Sigmoid colon (tissue), 7 donors: Measurements from ENCODE around the gene HERPUD1. TPM values are rescaled to one million over a fixed set of nuclear protein-coding genes. Genes with fewer than 3 reads are reported as not detected.

ENCODE experiments used
- DNase-seq: peaks from one replicate; pipeline ENCODE4 v3.0.0-alpha.2; 2019
- H3K27ac ChIP-seq, 4 donors: fragments of 200-600 bp; sonication (generic); one replicate each; pipeline ENCODE4 v1.5.1; 2016 to 2019; ENCODE audit warnings: mild to moderate bottlenecking in 1 of 4
- H3K27me3 ChIP-seq, 3 donors: fragments of 200-600 bp; sonication (generic); one replicate each; pipeline ENCODE4 v1.5.1; 2019; ENCODE audit warnings: mild to moderate bottlenecking in 1 of 3
- H3K36me3 ChIP-seq, 4 donors: fragments of 200-600 bp; sonication (generic); one replicate each; pipeline ENCODE4 v1.5.1; 2016 to 2019
- H3K4me1 ChIP-seq, 4 donors: fragments of 200-600 bp; sonication (generic); one replicate each; pipeline ENCODE4 v1.5.1; 2017 to 2019
- H3K4me3 ChIP-seq, 4 donors: fragments of 200-600 bp; sonication (generic); one replicate each; pipeline ENCODE4 v1.5.1; 2017 to 2019; ENCODE audit warnings: mild to moderate bottlenecking in 2 of 4, moderate library complexity in 1 of 4
- H3K9me3 ChIP-seq, 4 donors: fragments of 200-600 bp in 3 of 4; sonication (generic) in 3 of 4; one replicate each; pipeline versions ENCODE4 v1.5.1 to v1.6.1; 2013 to 2019
- EP300 ChIP-seq, 4 donors: sonication (generic); formaldehyde crosslinking; IDR thresholded peaks; one replicate each; pipeline ENCODE4 v1.6.1; 2017; ENCODE audit warnings: antibody characterized with exemption in 4 of 4
- POLR2A ChIP-seq, 2 donors: fragments of 450-650 bp; IDR thresholded peaks; one replicate each; pipeline ENCODE4 v1.6.1; 2016; ENCODE audit warnings: antibody characterized with exemption in 2 of 2, mild to moderate bottlenecking in 2 of 2, moderate library complexity in 2 of 2
- POLR2AphosphoS5 ChIP-seq, 4 donors: sonication (generic); formaldehyde crosslinking; IDR thresholded peaks; one replicate each; pipeline ENCODE4 v1.6.1; 2017; ENCODE audit warnings: antibody characterized with exemption in 4 of 4
- WGBS, 2 donors: extraction: QIAGEN DNeasy Blood & Tissue Kit; methylation state at CpG; one replicate each; pipeline ENCODE4 v1.1.7; 2013; 5-methylcytosine and 5-hydroxymethylcytosine counted together
- intact Hi-C: fragments of 100-400 bp; cut with DNase I; formaldehyde crosslinking; loops from one replicate; pipeline ENCODE4 v1.15.1; 2023
- polyA plus RNA-seq, 3 donors: library from polyadenylated mRNA; stranded (reverse); fragments of 200-250 nt; gene quantifications; one replicate each; pipeline ENCODE4 v1.2.3, GENCODE V29; 2013
- total RNA-seq, 4 donors: library from RNA; depleted of rRNA; stranded (reverse); fragments of >200 nt; gene quantifications; one replicate each; pipeline ENCODE4 v1.1.0, GENCODE V29; 2016
- TF ChIP-seq, protein P1 (sequence below), 4 experiments: fragments of 450-650 bp in 3 of 4; fragments of 200-600 bp in 1 of 4; IDR thresholded peaks; one replicate each; pipeline ENCODE4 v1.5.1; 2016 to 2019; ENCODE audit warnings: antibody characterized with exemption in 4 of 4, mild to moderate bottlenecking in 3 of 4, moderate library complexity in 2 of 4
- donor health status: healthy with polysubstance abuse.
- donor health status: Bipolar disorder and iron deficiency.
- donor health status: healthy.

HERPUD1 gene
- total and polyA plus RNA-seq, 7 donors = 54.1 to 119 (median 64.8) TPM

DNA sequence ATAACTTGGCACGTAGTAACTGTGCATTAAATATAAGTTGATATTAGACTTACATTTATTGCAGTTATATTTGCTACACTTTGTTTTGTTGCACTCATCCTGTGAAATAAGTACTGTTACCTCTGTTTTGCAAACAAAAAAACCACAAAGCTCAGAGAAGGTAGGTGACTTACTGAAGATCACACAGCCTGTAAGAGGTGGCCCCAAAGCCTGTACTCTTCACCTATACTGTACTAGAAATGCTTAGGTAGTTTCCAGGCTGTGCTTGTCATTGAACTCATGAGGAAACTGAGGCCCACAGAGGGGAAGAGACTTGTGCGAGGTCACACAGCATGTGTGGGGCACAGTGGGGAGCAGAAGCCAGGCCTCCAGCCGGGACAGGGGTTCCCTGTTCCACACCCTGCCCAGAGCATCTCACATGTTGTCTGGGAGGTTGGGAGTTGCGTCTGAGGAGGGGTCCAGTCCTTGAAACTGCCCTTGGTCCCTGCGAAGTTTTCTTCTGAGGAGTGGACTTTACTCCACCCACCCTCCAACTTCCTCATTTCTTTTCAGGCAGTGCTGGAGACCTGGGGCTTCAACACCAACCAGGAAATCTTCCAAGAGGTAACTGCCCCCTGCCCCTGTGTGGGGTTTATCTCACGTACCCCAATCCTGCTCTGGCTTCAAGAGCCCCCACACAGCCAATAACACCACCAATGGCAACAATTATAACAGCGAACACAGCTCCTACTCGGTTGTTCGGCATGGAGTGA lies 42.8 kb downstream of the HERPUD1 start:
- Histone ChIP-seq H3K27me3 (peaks cover 0 to 6% (median 0%) of the 10 kb centered on the region in 3 donors), H3K4me1 (no peaks in the 10 kb centered on the region), H3K4me3 (no peak overlapping the region), H3K9me3 (no peaks in the 10 kb centered on the region), H3K27ac (no peak overlapping the region), H3K36me3 (no peaks in the 10 kb centered on the region)
- TF ChIP-seq EP300 (IDR thresholded peaks at IDR 0.05) (no peak), POLR2A (IDR thresholded peaks at IDR 0.05) (no peak), POLR2AphosphoS5 (IDR thresholded peaks at IDR 0.05) (no peak)
- TF ChIP-seq, protein P1, sequence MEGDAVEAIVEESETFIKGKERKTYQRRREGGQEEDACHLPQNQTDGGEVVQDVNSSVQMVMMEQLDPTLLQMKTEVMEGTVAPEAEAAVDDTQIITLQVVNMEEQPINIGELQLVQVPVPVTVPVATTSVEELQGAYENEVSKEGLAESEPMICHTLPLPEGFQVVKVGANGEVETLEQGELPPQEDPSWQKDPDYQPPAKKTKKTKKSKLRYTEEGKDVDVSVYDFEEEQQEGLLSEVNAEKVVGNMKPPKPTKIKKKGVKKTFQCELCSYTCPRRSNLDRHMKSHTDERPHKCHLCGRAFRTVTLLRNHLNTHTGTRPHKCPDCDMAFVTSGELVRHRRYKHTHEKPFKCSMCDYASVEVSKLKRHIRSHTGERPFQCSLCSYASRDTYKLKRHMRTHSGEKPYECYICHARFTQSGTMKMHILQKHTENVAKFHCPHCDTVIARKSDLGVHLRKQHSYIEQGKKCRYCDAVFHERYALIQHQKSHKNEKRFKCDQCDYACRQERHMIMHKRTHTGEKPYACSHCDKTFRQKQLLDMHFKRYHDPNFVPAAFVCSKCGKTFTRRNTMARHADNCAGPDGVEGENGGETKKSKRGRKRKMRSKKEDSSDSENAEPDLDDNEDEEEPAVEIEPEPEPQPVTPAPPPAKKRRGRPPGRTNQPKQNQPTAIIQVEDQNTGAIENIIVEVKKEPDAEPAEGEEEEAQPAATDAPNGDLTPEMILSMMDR (IDR thresholded peaks at IDR 0.05) = no peak
- no peak for DNase-seq
- WGBS, 2 donors = 72 to 76% methylated on average over 9 of the region's 9 CpGs
- intact Hi-C loops = no loop called here

DNA sequence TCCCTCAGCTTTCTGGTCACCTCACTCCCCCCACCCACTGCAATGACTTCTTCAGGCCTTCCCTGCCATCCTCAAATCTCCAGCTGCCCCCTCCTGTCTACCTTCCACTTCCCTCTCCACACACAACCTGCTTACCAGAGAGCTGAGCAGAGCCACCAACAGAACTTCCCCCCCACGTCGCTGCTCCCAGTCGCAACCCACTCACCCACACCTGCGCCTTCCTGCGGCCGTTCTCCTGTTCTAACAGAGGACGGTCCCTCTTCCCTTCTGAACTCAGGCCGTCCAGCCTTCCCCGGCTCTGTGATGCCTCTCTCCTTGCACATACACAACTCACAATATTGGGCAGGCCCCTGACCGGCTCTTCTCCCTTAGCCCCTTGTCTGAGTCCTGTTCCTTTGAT lies 43.8 kb downstream of the HERPUD1 start:
- Histone ChIP-seq H3K27me3 (peaks cover 0 to 6% (median 0%) of the 10 kb centered on the region in 3 donors), H3K36me3 (no peaks in the 10 kb centered on the region), H3K9me3 (no peaks in the 10 kb centered on the region), H3K4me1 (no peaks in the 10 kb centered on the region), H3K4me3 (no peak overlapping the region), H3K27ac (no peak overlapping the region)
- no peak for DNase-seq
- intact Hi-C loops = no loop called here
- TF ChIP-seq POLR2AphosphoS5 (IDR thresholded peaks at IDR 0.05) (no peak), EP300 (IDR thresholded peaks at IDR 0.05) (no peak), POLR2A (IDR thresholded peaks at IDR 0.05) (no peak)
- TF ChIP-seq, protein P1 (IDR thresholded peaks at IDR 0.05) = no peak
- 72 to 92% methylated on average over 10 of the region's 10 CpGs for WGBS, 2 donors

DNA sequence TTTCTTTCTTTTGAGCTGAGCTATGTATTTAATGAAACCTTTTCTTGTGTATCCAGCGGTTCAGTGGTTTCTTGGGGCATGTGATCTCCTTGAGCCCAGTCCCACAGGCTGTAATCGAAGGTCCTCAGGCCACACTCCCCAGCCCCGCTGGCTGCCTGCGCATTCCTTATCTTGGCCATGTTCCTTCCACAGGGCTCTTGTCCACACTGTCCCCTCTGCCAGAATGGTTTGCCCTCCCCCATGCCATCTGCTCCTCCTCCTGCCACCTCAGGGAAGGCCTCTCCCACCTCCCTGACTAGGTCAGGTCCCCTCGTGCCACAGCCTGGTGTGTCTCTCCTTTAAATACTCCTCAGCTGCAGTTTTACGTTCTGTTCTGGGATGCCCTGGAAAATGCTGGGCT lies 45.3 kb downstream of the HERPUD1 start:
- no peak overlapping the region for H3K4me3 ChIP-seq
- intact Hi-C loops = no loop called here
- no peak overlapping the region for H3K27ac ChIP-seq
- H3K27me3 ChIP-seq = peaks cover 0 to 6% (median 0%) of the 10 kb centered on the region in 3 donors
- WGBS, 2 donors = 78 to 96% methylated on average over 6 of the region's 6 CpGs
- H3K36me3 ChIP-seq = peaks cover 0 to 6% (median 0%) of the 10 kb centered on the region in 4 donors
- no peaks in the 10 kb centered on the region for H3K9me3 ChIP-seq
- no peak for DNase-seq
- TF ChIP-seq, protein P1 (IDR thresholded peaks at IDR 0.05) = no peak
- TF ChIP-seq EP300 (IDR thresholded peaks at IDR 0.05) = no peak
- no peak for TF ChIP-seq POLR2A (IDR thresholded peaks at IDR 0.05)
- TF ChIP-seq POLR2AphosphoS5 (IDR thresholded peaks at IDR 0.05) = no peak
- no peaks in the 10 kb centered on the region for H3K4me1 ChIP-seq

DNA sequence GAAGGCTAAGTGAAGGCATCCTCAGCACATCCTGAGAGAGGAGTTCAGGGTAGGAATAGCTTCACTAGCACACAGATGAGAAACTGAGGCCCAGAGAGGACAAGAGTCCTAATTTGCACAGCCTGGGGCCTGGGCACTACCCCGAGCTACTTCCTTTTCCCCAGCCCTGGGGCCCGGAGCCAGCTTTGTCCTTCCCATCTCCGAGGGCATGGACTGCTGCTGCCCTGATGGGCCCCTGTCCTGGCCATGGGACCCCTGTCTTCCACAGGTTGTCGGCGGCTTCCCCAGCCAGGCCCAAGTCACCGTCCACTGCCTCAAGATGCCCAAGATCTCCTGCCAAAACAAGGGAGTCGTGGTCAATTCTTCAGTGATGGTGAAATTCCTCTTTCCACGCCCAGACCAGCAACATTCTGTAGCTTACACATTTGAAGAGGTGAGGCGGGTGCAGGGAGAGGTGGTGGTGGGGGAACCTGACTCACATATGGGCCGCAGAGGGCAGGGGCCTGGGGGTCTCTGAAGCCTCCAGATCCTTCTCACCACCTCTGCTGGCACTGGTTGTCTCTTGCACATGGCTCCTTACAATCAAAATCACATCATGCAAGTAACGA lies 46.0 kb downstream of the HERPUD1 start:
- H3K9me3 ChIP-seq = no peaks in the 10 kb centered on the region
- no peaks in the 10 kb centered on the region for H3K4me1 ChIP-seq
- intact Hi-C loops = no loop called here
- peaks cover 0 to 6% (median 0%) of the 10 kb centered on the region in 4 donors for H3K36me3 ChIP-seq
- no peak overlapping the region for H3K27ac ChIP-seq
- H3K27me3 ChIP-seq = peaks cover 0 to 2% (median 0%) of the 10 kb centered on the region in 3 donors
- TF ChIP-seq POLR2AphosphoS5 (IDR thresholded peaks at IDR 0.05) = no peak
- DNase-seq = no peak
- no peak overlapping the region for H3K4me3 ChIP-seq
- WGBS, 2 donors = 93 to 94% methylated on average over 11 of the region's 11 CpGs

DNA sequence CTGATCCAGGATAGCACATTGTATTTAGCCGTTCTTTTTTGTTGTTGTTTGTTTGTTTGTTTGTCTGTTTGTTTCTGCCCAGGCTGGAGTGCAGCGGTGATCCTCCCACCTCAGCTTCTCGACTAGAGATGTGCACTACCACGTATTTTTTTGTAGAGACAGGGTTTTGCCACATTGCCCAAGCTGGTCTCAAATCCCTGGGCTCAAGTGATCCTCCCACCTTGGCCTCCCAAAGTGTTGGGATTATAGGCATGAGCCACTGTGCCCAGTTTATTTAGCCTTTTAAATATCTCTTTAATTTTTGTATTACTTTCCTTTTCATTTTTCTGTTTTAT lies 48.2 kb downstream of the HERPUD1 start:
- H3K4me3 ChIP-seq = no peak overlapping the region
- intact Hi-C loops = no loop called here
- no peak for DNase-seq
- H3K27me3 ChIP-seq = no peaks in the 10 kb centered on the region
- H3K27ac ChIP-seq = no peak overlapping the region
- WGBS, 2 donors = 90% methylated on average over 4 of the region's 4 CpGs
- TF ChIP-seq POLR2A (IDR thresholded peaks at IDR 0.05) = no peak
- no peak for TF ChIP-seq POLR2AphosphoS5 (IDR thresholded peaks at IDR 0.05)
- TF ChIP-seq EP300 (IDR thresholded peaks at IDR 0.05) = no peak
- TF ChIP-seq, protein P1 (IDR thresholded peaks at IDR 0.05) = no peak
- no peaks in the 10 kb centered on the region for H3K9me3 ChIP-seq
- H3K36me3 ChIP-seq = peaks cover 0 to 6% (median 0%) of the 10 kb centered on the region in 4 donors
- peaks cover 0 to 4% (median 3%) of the 10 kb centered on the region in 4 donors for H3K4me1 ChIP-seq
